GM18511 (cell line): ENCODE measurements around the gene LDB1.

Experiments
- ATAC-seq: cut with Tn5 transposase; IDR thresholded peaks from one replicate; pipeline ENCODE4 v1.9.1; 2021; ENCODE audit warnings: mild to moderate bottlenecking, moderate library complexity; ENCODE audit not compliant: unreplicated experiment

LDB1 gene, protein sequence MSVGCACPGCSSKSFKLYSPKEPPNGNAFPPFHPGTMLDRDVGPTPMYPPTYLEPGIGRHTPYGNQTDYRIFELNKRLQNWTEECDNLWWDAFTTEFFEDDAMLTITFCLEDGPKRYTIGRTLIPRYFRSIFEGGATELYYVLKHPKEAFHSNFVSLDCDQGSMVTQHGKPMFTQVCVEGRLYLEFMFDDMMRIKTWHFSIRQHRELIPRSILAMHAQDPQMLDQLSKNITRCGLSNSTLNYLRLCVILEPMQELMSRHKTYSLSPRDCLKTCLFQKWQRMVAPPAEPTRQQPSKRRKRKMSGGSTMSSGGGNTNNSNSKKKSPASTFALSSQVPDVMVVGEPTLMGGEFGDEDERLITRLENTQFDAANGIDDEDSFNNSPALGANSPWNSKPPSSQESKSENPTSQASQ

DNA sequence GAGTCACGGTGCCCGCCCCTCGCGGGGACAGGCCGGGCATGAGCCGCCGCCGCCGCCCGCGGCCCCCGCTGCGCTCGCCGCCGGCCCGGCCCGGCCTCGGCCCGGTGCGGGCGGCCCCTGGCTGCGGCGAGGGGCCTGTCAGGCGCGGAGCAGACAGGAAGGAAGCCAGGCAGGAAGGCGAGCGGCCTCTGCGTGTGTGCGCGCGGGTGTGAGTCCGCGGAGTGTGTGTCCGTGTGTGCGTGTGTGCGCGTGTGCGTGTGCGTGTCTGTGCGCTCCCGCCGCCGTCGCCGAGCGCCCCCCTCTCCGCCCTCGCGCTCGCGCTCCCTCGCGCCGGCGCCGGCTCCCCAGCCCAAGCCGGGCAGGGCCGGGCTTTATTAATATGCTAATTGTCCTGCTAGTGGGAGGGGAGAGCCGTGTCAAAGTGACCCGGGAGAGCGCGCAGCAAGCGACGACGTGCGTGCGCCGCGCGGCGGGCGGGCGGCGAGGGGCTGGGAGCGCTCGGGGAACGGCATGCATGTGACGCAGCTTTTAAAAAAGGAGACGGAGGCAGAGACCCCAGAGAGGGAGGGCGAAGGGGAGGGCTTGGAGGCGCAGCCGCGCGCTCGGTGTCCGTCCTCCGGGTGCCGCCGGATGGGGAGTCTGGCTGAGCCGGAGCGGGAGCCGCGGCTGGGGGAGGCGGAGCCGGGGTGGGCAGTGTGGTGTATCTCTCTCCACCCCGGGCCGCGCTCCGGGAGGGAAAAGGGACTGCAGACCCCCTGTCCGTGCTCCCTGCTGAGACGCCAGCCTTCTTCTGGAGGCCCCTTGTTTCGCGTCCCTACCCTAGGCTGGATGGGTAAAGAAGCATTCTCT, at the start of gene LDB1:
TSS of gene LDB1 (minus strand) at position 227 of the 849 bp plus-strand sequence. CDS start 258 bp downstream, outside the sequence.
- ATAC-seq = peak; percentile 68

DNA sequence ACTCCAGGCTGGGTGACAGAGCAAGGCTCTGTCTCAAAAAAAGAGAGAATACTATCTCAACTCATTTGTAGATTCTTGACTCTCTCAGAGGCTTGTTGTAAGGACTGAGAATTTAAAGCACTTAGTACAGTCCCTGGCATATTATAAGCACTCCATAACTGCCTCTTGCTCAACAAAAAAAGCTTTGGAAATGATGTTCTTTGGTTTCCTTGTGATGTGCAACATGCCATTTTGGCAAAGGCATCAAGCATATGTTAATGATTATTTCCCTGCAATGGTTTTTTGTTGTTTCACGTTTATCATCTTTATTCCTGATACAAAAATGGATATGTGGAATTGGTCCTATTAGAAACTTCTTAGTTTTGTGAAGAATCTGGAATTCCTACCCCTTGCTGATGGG, 47.7 kb upstream of the LDB1 start:
- ATAC-seq = no peak

DNA sequence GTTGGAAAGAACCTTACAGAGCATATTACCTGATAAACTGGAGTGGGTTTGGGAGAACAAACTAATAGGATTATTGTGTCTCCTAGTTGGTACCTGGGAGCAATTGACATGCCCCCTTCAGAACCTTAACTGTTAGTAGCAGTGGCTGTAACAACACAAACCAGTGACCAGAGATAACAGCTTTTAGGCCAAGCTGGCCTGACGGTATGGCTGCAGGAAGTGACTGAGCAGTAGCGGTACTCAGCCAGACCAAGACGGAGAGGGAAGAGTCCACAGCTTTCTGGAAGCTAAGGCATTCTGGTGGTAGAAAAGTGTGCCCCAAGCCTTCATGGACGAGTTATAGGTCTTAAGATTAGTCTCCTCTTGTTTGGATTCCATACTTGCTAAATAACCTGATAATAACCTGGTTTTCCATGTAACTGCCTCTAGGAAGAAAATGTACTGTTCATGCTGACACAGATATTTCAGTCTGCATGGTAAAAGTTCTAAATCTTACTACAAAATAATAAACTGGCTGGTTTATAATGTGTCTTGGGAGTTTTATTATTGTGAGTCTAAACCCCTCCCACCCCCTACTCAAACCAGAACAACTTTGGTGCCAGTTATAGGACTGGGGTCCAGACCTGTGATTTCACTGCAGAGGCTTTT, 43.3 kb upstream of the LDB1 start:
- ATAC-seq = no peak

DNA sequence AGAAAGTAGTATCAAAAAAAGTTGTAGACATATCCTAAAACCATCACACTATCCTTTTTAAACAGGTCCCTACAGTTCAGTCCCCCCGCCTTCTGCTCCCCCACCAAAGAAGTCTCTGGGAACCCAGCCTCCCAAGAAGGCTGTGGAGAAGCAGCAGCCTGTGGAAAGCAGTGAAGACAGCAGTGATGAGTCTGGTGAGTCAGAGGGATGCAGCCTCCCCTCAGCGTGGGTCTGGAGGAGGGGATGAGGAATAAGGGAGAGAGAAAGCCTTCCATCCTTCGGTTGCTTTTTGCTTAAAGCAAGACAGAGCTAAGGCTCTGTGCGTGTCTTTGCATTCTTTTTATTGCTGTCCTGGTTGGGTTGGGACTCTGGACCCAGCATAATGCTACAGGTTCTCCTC, 39.7 kb upstream of the LDB1 start:
- ATAC-seq = no peak

DNA sequence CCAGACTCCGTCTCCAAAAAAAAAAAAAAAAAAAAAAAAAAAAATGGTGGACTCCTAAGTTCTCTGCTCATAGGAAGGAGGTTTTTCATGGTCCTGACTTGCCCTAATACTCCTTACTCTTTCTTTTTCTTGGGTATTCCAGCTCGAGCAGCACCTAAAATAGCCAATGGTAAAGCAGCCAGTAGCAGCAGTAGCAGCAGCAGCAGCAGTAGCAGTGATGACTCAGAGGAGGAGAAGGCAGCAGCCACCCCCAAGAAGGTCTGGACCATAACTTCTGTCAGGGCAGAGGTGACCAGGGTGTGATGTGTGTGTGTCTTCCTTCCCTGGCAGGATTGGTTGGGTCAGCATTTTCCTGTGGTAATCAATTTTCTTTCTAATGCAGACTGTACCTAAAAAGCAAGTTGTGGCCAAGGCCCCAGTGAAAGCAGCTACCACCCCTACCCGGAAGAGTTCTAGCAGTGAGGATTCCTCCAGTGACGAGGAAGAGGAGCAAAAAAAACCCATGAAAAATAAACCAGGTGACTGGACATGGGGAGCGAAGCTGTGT, 39.0 kb upstream of the LDB1 start:
- ATAC-seq = no peak

DNA sequence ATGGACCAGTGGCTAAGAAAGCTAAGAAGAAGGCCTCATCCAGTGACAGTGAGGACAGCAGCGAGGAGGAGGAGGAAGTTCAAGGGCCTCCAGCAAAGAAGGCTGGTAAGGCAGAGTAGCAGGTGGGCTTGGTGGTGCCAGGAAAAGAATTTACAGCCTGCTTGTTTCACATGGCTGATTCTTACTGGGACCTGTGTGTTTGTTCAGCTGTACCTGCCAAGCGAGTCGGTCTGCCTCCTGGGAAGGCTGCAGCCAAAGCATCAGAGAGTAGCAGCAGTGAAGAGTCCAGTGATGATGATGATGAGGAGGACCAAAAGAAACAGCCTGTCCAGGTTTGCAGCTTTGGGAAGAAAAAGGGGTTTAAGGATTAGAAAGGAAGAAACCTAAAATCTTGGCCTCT, 37.1 kb upstream of the LDB1 start:
- ATAC-seq = no peak

DNA sequence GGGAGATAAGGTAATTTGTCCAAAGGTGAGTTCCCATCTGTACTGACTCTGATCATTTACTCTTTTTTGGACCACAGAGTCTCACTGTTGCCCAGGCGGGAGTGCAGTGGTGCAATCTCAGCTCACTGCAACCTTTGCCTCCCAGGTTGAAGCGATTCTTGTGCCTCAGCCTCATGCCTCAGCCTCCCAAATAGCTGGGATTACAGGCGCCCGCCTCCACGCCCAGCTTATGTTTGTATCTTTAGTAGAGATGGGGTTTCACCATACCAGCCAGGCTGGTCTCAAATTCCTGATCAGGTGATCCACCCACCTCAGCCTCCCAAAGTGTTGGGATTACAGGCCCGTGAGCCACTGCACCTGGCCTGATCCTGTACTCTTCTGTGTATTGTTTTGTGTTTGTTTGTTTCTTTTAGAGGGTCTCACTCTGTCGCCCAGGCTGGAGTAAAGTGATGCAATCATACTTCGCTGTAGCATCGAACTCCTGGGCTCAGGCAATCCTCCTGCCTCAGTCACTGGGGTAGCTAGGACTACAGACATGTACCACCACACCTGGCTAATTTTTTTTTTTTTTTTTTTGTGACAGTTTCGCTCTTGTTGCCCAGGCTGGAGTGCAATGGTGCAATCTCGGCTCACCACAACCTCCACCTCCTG, 34.4 kb upstream of the LDB1 start:
- no peak for ATAC-seq

DNA sequence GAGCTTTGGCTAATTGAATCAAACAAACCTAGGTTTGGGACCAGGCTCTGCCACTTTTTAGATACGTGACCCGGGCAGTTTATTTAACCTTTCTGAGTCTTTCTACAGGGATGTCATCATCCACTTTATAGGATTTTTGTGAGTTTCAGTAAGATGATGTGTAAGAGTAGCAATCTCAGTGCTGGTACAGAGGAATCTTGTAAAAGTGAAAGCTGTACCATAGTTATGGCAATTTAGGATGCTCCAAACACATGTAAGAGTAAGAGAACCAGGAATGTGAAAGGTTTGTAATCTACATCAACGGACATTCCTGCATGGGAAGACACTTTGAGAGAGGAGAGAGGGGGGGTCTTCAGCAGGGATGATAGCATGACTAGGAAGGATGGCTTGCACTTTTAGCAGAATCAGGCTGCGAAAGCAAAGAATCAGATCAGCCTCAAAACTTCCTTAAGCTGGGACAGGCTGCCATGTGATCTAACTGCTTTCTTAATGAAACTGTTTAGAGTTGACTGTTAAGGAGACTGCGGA, 33.0 kb upstream of the LDB1 start:
- no peak for ATAC-seq

DNA sequence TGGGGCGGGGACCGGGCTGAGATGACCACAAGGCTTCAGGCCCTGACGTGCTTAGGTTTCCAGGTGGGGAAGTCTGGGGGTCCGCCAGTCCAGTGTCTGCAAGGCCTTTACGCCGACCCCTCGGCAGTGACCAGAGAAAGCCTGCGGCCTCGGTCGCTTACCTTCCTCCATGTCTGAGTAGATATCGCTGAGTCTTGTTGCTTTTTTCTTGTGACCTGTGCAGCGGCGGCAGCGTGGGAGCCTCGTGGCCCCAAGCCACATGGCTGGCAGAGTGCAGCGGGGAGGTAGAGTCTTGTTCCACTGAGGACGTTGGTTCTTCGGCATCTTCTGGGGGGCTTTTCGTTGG, 32.4 kb upstream of the LDB1 start:
- peak; percentile 22 for ATAC-seq

DNA sequence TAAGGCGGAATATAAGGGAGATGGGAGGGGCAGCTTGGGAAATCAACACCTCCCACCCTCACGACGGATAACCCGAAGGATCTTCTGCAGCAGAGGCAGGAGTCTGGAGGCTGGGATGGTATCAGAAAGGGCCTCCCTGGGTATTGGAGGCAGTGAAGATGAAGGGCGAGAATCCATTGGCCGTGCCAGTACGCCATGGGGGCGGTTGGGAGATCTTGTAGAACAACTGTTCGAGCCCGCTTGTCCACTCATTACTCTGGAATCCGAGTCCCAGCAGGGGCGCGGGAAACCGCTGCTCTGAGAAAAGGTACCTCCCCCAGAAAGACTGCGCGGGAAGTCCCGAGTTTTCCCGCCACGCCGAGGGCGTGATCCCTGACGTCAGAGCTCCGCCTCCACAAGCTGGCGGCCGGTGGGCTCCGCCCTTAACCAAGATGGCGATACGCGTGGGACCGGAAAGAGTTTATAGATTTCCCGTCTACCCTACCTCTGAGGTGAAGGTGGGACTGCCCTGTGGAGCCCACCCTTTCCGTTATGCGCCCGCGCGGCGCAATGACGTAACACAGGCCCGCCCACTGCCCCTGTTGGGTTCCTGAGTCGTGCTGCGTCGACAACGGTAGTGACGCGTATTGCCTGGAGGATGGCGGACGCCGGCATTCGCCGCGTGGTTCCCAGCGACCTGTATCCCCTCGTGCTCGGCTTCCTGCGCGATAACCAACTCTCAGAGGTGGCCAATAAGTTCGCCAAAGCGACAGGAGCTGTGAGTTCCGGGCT, 31.8 kb upstream of the LDB1 start, which contains the start of gene NOLC1:
TSS of gene NOLC1 (plus strand) at position 616 of the 771 bp plus-strand sequence. CDS start at position 638, 22 bp downstream.
- peak; percentile 96 for ATAC-seq

DNA sequence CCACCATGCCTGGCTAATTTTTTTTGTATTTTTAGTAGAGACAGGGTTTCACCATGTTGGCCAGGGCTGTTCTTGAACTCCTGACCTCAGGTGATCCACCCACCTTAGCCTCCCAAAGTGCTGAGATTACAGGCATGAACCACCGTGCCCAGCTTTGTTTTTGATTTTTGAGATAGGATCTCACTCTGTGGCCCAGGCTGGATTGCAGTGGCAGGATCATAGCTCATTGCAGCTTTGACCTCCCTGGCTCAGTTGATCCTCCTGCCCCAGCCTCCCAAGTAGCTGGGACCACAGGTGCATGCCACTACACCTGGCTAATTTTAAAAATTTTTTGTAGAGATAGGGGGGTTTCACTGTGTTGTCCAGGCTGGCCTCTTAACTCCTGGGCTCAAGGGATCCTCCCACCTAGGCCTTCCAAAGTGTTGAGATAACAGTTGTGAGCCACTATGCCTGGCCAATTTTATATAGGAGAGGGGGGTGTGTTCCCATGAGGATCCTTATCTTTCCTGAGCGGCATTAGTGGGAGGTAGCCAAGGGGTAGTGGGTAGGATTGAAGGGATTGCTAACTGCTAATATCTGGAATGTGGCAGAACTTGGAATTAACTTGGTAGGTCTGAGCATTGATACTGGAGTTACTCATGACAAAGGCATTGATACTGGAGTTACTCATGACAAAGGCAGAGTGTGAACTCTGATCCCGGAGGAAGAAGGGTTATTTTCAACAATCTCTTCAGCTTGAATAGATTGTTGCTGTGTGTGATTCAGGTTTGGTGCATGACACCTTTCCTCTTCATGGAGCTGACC, 31.0 kb upstream of the LDB1 start:
- no peak for ATAC-seq

DNA sequence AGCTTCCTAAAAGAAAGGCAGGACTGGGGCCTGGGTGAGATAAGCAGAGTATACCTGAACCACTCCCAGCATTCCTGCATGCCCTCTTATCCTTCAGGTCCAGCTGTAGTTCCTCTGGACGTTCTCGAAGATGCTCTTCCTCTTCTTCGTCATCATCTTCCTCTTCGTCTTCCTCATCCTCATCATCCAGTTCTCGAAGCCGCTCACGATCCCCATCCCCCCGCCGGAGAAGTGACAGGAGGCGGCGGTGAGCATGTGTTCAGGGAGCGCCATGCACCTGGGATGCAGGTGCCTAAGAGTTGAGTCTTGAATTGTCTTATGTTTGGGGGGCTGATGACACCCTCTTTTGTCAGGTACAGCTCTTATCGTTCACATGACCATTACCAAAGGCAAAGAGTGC, 28.1 kb upstream of the LDB1 start:
- ATAC-seq = no peak

DNA sequence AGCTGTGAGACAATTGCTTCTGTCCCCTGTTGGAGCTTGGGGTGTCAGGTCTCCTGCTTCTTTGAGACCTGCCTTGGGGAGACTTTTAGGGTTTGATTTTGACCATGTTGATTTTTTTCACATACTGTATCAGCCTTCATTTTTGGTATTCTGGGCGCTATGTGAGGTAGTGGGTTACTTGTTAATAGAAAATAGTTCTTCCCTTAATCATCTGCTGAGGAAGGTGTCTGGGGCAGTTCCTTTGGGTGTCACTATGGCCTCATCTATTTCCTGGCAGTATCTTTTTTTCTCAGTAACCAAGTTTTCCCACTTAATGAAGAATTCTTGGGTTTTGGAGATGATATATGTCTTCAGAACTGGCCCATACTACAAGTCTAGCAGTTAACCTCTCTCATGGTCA, 27.4 kb upstream of the LDB1 start:
- no peak for ATAC-seq

DNA sequence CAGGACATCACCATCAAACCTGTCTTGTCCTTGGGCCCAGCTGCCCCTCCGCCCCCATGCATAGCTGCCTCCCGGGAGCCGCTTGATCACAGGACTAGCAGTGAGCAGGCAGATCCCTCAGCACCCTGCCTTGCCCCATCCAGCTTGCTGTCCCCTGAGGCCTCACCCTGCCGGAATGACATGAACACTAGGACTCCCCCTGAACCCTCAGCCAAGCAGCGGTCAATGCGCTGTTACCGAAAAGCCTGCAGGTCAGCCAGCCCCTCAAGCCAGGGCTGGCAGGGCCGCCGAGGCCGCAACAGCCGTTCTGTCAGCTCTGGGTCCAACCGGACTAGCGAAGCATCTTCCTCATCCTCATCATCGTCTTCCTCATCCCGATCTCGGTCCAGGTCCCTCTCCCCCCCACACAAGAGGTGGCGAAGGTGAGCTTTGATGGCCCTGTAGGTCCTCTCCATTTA, 26.8 kb upstream of the LDB1 start:
- ATAC-seq = no peak

DNA sequence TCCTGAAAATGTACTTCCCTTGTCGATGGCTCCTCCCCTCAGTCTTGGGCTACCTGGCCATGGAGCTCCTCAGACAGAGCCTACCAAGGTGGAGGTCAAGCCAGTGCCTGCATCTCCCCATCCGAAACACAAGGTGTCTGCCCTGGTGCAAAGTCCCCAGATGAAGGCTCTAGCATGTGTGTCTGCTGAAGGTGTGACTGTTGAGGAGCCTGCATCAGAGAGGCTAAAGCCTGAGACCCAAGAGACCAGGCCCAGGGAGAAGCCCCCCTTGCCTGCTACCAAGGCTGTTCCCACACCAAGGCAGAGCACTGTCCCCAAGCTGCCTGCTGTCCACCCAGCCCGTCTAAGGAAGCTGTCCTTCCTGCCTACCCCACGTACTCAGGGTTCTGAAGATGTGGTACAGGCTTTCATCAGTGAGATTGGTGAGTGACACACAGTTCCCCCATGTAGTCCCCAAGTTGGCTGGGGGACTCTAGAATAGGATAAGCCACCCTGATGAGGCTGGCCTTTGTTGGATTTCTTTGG, 21.5 kb upstream of the LDB1 start:
- no peak for ATAC-seq

DNA sequence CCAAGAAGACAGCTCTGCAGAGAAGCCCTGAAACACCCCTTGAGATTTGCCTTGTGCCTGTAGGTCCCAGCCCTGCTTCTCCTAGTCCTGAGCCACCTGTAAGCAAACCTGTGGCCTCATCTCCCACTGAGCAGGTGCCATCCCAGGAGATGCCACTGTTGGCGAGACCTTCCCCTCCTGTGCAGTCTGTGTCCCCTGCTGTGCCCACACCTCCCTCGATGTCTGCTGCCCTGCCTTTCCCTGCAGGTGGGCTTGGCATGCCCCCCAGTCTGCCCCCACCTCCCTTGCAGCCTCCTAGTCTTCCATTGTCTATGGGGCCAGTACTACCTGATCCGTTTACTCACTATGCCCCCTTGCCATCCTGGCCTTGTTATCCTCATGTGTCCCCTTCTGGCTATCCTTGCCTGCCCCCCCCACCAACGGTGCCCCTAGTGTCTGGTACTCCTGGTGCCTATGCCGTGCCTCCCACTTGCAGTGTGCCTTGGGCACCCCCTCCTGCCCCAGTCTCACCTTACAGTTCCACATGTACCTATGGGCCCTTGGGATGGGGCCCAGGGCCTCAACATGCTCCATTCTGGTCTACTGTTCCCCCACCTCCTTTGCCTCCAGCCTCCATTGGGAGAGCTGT, 20.9 kb upstream of the LDB1 start:
- no peak for ATAC-seq

DNA sequence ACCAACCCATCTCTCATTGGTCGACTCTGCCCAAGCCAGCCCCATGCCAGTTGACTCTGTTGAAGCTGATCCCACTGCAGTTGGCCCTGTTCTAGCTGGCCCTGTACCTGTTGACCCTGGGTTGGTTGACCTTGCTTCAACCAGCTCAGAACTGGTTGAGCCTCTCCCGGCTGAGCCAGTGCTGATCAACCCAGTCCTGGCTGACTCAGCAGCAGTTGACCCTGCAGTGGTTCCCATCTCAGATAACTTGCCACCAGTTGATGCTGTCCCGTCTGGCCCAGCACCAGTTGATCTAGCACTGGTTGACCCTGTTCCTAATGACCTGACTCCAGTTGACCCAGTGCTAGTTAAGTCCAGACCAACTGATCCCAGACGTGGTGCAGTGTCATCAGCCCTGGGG, 20.1 kb upstream of the LDB1 start:
- ATAC-seq = no peak
